Fibroblast of pulmonary artery (primary cell): Measurements from ENCODE around the gene FRAT2.
A peak's percentile ranks its signal among the peaks of the same experiment; 100 is the strongest.

ENCODE experiments used
- DNase-seq: peaks from one replicate; pipeline ENCODE4 v3.0.0-alpha.2; 2010; ENCODE audit warnings: low read depth
- H3K4me3 ChIP-seq: replicated peaks from 2 replicates; pipeline ENCODE4 v1.5.1; 2011; ENCODE audit warnings: low read depth, mild to moderate bottlenecking, control low read depth, low read length, moderate library complexity
- TF ChIP-seq, protein P1 (sequence below): IDR thresholded peaks from 2 replicates; pipeline ENCODE4 v1.5.1; 2011; ENCODE audit warnings: mild to moderate bottlenecking, control low read depth, low read length, inconsistent platforms; ENCODE audit errors: missing control alignments

The FRAT2 gene

DNA sequence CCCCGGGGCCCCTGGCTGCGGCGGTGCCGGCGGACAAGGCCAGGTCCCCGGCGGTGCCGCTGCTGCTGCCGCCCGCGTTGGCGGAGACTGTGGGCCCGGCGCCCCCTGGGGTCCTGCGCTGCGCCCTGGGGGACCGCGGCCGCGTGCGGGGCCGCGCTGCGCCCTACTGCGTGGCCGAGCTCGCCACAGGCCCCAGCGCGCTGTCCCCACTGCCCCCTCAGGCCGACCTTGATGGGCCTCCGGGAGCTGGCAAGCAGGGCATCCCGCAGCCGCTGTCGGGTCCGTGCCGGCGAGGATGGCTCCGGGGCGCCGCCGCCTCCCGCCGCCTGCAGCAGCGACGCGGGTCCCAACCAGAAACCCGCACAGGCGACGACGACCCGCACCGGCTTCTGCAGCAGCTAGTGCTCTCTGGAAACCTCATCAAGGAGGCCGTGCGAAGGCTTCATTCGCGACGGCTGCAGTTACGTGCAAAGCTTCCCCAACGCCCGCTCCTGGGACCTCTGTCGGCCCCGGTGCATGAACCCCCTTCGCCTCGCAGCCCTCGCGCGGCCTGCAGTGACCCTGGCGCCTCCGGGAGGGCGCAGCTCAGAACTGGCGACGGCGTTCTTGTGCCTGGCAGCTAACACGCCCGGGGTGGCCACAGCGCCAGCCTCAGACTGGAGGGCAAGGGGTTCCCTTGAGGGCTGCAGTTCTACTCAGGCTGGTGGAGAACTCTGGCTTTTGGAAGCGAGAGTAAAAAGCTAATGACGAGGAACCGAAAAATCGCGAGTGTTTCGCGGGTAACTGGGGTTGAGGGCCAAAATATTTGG lies 14.7 kb downstream of the FRAT2 start:
- TF ChIP-seq, protein P1, sequence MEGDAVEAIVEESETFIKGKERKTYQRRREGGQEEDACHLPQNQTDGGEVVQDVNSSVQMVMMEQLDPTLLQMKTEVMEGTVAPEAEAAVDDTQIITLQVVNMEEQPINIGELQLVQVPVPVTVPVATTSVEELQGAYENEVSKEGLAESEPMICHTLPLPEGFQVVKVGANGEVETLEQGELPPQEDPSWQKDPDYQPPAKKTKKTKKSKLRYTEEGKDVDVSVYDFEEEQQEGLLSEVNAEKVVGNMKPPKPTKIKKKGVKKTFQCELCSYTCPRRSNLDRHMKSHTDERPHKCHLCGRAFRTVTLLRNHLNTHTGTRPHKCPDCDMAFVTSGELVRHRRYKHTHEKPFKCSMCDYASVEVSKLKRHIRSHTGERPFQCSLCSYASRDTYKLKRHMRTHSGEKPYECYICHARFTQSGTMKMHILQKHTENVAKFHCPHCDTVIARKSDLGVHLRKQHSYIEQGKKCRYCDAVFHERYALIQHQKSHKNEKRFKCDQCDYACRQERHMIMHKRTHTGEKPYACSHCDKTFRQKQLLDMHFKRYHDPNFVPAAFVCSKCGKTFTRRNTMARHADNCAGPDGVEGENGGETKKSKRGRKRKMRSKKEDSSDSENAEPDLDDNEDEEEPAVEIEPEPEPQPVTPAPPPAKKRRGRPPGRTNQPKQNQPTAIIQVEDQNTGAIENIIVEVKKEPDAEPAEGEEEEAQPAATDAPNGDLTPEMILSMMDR: no peak
- DNase-seq: no peak
- peak overlapping the region; percentile 70 for H3K4me3 ChIP-seq

GRCh38 chr10:97318772-97319651 lies 15.5 kb downstream of the FRAT2 start, which contains the start of gene FRAT1:
Gene FRAT1 (plus strand): TSS chr10:97319271. CDS start chr10:97319454, 183 bp downstream.
- TF ChIP-seq, protein P1: no peak
- peak; percentile 93 for DNase-seq
- peak within 1 kb of the TSS; percentile 70 for H3K4me3 ChIP-seq

DNA sequence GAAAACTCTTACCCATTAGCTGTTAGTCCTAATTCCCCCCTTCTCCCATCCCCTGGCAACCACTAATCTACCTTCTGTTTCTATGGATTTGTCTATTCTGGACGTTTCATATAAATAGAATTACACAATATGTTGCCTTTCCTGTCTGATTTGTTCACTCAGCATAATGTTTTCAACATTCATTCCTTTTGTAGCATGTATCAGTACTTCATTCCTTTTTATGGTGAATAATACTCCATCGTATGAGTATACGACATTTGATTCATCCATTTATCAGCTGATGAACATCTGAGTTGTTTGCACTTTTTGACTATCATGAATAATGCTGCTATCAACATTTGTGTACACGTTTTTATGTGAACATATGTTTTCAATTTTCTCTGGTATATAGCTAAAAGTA lies 19.9 kb downstream of the FRAT2 start:
- TF ChIP-seq, protein P1: no peak
- no peak for DNase-seq
- H3K4me3 ChIP-seq: no peak overlapping the region

DNA sequence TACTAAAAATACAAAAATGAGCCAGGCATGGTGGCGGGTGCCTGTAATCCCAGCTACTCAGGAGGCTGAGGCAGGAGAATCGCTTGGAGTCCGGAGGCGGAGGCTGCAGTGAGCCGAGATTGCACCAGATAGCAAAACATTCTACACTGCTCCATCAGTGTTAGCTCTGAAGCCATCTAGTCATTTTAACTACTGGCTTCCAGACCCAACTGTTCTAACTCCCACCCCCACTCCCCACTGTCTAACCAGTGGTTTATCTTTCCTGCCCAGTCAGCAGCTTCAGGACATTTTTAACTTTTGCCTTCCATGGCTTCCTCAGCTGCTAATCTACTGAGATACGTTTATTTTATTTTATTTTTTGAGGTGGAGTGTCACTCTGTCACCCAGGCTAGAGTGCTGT lies 21.6 kb downstream of the FRAT2 start:
- no peak overlapping the region for H3K4me3 ChIP-seq
- TF ChIP-seq, protein P1: no peak
- DNase-seq: no peak

DNA sequence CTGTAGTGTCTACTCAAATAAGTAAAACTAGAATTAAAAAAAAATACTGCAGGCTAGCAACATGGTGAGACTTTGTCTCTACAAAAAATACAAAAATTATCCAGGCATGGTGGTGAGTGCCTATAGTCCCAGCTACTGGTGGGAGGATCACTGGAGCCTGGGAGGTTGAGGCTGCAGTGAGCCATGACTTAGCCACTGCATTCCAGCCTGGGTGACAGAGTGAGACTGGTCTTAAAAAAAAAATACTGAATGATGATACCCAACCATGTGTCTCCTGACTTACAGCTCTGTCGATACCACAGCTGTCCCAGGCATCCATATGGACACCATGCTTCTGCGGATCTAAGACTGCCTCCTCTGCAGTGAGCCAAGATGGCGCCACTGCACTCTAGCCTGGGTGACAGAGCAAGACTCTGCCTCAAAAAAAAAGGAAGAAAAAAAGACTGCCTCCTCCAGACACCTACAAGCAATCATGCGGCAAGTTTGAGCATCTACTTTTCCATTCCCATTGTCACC lies 23.4 kb downstream of the FRAT2 start:
- TF ChIP-seq, protein P1: no peak
- DNase-seq: no peak

DNA sequence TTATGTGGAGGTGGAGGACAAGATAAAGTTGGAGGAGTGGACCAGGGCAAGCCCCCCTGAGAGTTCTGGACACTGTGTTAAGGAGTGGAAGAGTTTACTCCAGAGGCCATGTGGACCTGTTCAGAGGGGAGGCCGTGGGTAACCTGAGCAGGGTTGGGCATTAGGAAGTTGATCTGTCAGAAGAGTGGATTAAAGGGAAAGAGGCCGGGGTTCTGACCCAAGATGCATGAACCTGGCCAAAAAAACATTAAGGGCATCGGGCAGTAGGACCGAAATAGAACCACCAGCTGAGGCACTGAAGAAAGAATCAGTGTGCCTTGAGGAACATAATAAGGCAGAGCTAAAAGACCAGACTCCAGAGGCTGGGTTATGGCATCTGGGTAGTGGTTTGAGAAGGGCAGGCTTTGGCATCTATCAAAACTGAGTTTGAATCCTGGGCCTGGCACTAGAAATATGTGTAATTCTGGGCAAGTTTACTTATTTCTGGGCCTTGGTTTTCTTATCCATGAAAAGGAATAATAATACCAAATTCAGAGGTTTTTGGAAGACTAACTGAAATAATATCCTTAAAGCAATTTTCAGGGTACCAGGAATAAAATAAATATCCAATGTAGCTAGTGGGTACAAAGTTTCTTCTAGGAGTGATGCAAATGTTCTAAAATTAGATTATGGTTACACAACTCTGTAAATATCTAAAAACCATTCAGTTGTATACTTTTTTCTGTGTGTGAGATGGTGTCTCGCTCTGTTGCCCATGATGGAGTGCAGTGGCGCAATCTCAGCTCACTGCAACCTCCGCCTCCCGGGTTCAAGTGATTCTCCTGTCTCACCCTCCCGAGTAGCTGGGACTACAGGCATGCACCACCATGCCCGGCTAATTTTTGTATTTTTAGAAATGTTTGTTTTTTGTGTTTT lies 26.4 kb downstream of the FRAT2 start:
- no peak for DNase-seq
- no peak overlapping the region for H3K4me3 ChIP-seq
- TF ChIP-seq, protein P1: no peak

More for the DNA sequence above, 23.4 kb downstream of the FRAT2 start:
- no peak overlapping the region for H3K4me3 ChIP-seq
